Measurements from ENCODE around the gene FALEC. TPM values are rescaled to one million over a fixed set of nuclear protein-coding genes. Genes with fewer than 3 reads are reported as not detected.

Gene FALEC
- polyA plus RNA-seq, 1 donor (not counting 4 experiments of a cell fraction or from before 2014, with no cell fraction given), result 0.12 TPM

GRCh38 chr1:150576794-150577556 is 61.4 kb downstream of the FALEC start:
- dilution Hi-C loops (cut with MboI; ENCODE audit: extremely low pct_ligation_motif_present, low sequenced_read_pairs), result no loop called here
- Histone ChIP-seq H3K4me3 (ENCODE audit: control insufficient read depth in 2 of 3, extremely low read depth in 1 of 3, insufficient read depth in 2 of 3, low read depth in 1 of 3, low read length in 3 of 3) (peak overlapping the region; percentile 90 to 98 (median 97)), H3K9me3 (ENCODE audit: control insufficient read depth, low read depth, low read length) (no peaks in the 10 kb centered on the region), H3K9ac (ENCODE audit: control insufficient read depth, extremely low read depth, insufficient read depth, low read length) (peak overlapping the region; percentile 99), H3K9me1 (ENCODE audit: control insufficient read depth, extremely low read depth, insufficient read depth, low read length) (no peaks in the 10 kb centered on the region), H4K20me1 (ENCODE audit: control insufficient read depth, extremely low read depth, insufficient read depth, low read length) (peaks cover 56% of the 10 kb centered on the region), H3K36me3 (ENCODE audit: control insufficient read depth in 2 of 2, extremely low read depth in 1 of 2, insufficient read depth in 2 of 2, low read length in 2 of 2) (peaks cover 24 to 59% of the 10 kb centered on the region in 2 experiments), H3K4me2 (ENCODE audit: control insufficient read depth, extremely low read depth, insufficient read depth, low read depth, low read length) (peak overlapping the region; percentile 99), H2AFZ (ENCODE audit: control insufficient read depth, low read length) (no peak overlapping the region), H3K4me1 (ENCODE audit: control insufficient read depth, extremely low read depth, insufficient read depth, low read length) (peaks cover 39% of the 10 kb centered on the region), H3K27me3 (ENCODE audit: control insufficient read depth, extremely low read depth, insufficient read depth, low read length) (no peaks in the 10 kb centered on the region), H3K27ac (ENCODE audit: control insufficient read depth, insufficient read depth, low read length) (peak overlapping the region; percentile 98), H3K79me2 (ENCODE audit: control insufficient read depth, insufficient read depth, low read length) (peaks cover 67% of the 10 kb centered on the region)
- FAIRE-seq, result no peak
- DNase-seq (ENCODE audit: low read depth, low spot score), result no peak
- TF ChIP-seq CTCF (optimal IDR thresholded peaks at IDR 0.05 in 1 of 3, IDR thresholded peaks at IDR 0.05 in 1 of 3, conservative IDR thresholded peaks at IDR 0.05 in 1 of 3; ENCODE audit: extremely low read depth in 1 of 3, insufficient read depth in 2 of 3, low read length in 3 of 3), result no peak
- no peak for TF ChIP-seq EZH2 (IDR thresholded peaks at IDR 0.05; ENCODE audit: low read length)

DNA sequence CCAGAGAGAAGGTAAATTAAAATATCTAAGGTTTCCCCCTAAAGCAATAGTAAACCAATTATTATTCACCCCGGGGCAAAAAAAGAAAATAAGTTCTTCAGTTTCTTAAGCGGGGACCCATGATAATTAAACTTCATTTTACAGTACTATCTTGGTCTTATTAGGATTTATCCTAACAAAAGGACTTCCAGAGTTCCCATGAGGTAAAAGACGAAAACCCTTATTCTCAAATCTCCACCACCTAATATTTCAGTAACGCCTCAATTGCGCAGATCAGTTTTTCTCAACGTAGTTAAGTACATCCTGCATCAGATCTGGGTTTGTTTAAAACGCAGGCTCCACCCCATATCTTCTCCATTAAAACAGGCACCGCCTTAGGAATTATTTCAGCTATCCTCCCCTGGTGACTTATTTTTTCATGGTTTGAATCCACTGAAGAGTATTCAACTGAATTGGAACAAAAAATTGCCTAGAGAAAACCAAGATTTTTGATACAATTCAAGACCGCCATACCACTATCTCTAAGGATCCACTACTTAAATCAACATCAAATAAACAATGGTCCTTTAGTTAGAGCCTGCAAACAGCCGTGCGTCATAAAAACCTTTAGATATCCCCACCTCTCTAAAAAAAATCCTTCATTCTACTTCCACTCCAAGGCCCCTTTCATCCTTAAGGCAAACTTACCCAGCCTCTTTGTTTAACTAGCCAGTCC is 62.2 kb downstream of the FALEC start:
- Histone ChIP-seq H4K20me1 (ENCODE audit: control insufficient read depth, extremely low read depth, insufficient read depth, low read length) (peaks cover 52% of the 10 kb centered on the region), H3K4me1 (ENCODE audit: control insufficient read depth, extremely low read depth, insufficient read depth, low read length) (peaks cover 37% of the 10 kb centered on the region), H3K27me3 (ENCODE audit: control insufficient read depth, extremely low read depth, insufficient read depth, low read length) (no peaks in the 10 kb centered on the region), H3K4me3 (ENCODE audit: control insufficient read depth in 2 of 3, extremely low read depth in 1 of 3, insufficient read depth in 2 of 3, low read depth in 1 of 3, low read length in 3 of 3) (peak overlapping the region; percentile 90 to 98 (median 97)), H3K36me3 (ENCODE audit: control insufficient read depth in 2 of 2, extremely low read depth in 1 of 2, insufficient read depth in 2 of 2, low read length in 2 of 2) (peaks cover 24 to 59% of the 10 kb centered on the region in 2 experiments), H3K9me1 (ENCODE audit: control insufficient read depth, extremely low read depth, insufficient read depth, low read length) (no peaks in the 10 kb centered on the region), H3K4me2 (ENCODE audit: control insufficient read depth, extremely low read depth, insufficient read depth, low read depth, low read length) (peak overlapping the region; percentile 30), H3K27ac (ENCODE audit: control insufficient read depth, insufficient read depth, low read length) (peak overlapping the region; percentile 98), H3K9ac (ENCODE audit: control insufficient read depth, extremely low read depth, insufficient read depth, low read length) (peak overlapping the region; percentile 99), H3K79me2 (ENCODE audit: control insufficient read depth, insufficient read depth, low read length) (peaks cover 67% of the 10 kb centered on the region), H2AFZ (ENCODE audit: control insufficient read depth, low read length) (no peak overlapping the region), H3K9me3 (ENCODE audit: control insufficient read depth, low read depth, low read length) (no peaks in the 10 kb centered on the region)
- dilution Hi-C loops (cut with MboI; ENCODE audit: extremely low pct_ligation_motif_present, low sequenced_read_pairs), result no loop called here
- FAIRE-seq (no peak), DNase-seq (ENCODE audit: low read depth, low spot score) (no peak)
- TF ChIP-seq EZH2 (IDR thresholded peaks at IDR 0.05; ENCODE audit: low read length) (no peak), CTCF (optimal IDR thresholded peaks at IDR 0.05 in 1 of 3, IDR thresholded peaks at IDR 0.05 in 1 of 3, conservative IDR thresholded peaks at IDR 0.05 in 1 of 3; ENCODE audit: extremely low read depth in 1 of 3, insufficient read depth in 2 of 3, low read length in 3 of 3) (no peak)
